Naive B cell (primary cell): ENCODE measurements around the gene MCTP1. TPM values are rescaled to one million over a fixed set of nuclear protein-coding genes. Genes with fewer than 3 reads are reported as not detected.

Experiments used
- ATAC-seq, 2 donors: fragments of 150-1000 bp; cut with Tn5 transposase; 2 replicates each; pipeline ENCODE4 v1.10.0; 2021; ENCODE audit warnings: low read depth in 2 of 2, mild to moderate bottlenecking in 2 of 2, moderate library complexity in 2 of 2
- DNase-seq: peaks from one replicate; pipeline ENCODE4 v3.0.0; 2022
- H3K27ac Mint-ChIP-seq, 6 donors: one replicate each; pipeline ENCODE4 v1.8.0; 2020 to 2022; ENCODE audit warnings: mild to moderate bottlenecking in 6 of 6, mixed read lengths in 6 of 6, moderate library complexity in 5 of 6, inconsistent platforms in 2 of 6
- H3K27me3 Mint-ChIP-seq, 3 donors: one replicate each; pipeline ENCODE4 v1.8.0; 2021 to 2022; ENCODE audit warnings: mixed read lengths in 3 of 3, mild to moderate bottlenecking in 1 of 3
- H3K36me3 Mint-ChIP-seq, 2 donors: one replicate each; pipeline ENCODE4 v1.8.0; 2020 to 2022; ENCODE audit warnings: mixed read lengths in 2 of 2, inconsistent platforms in 1 of 2, mild to moderate bottlenecking in 1 of 2
- H3K4me1 Mint-ChIP-seq, 3 donors: one replicate each; pipeline ENCODE4 v1.8.0; 2020 to 2022; ENCODE audit warnings: mixed read lengths in 3 of 3, inconsistent platforms in 1 of 3, mild to moderate bottlenecking in 1 of 3, moderate library complexity in 1 of 3
- H3K4me3 Mint-ChIP-seq, 8 donors: one replicate each; pipeline ENCODE4 v1.8.0; 2020 to 2022; ENCODE audit warnings: mild to moderate bottlenecking in 8 of 8, mixed read lengths in 8 of 8, moderate library complexity in 8 of 8, inconsistent platforms in 2 of 8
- H3K9me3 Mint-ChIP-seq, 7 donors: one replicate each; pipeline ENCODE4 v1.8.0; 2020 to 2022; ENCODE audit warnings: mixed read lengths in 7 of 7, mild to moderate bottlenecking in 5 of 7, inconsistent platforms in 2 of 7, moderate library complexity in 1 of 7
- polyA plus RNA-seq, 6 donors: library from polyadenylated mRNA; unstranded; fragments of 300-500 nt; fragmentation: Illumina TruSeq; gene quantifications; one replicate each; pipeline ENCODE4 v1.2.3, GENCODE V29; 2021; ENCODE audit warnings: low read depth in 6 of 6

MCTP1 gene
- polyA plus RNA-seq, 6 donors from 2014 or later = 0.39 to 2.3 (median 0.81) TPM

- H3K27me3 Mint-ChIP-seq = no peaks in the 10 kb centered on the region
- H3K4me3 Mint-ChIP-seq = no peak overlapping the region
- H3K36me3 Mint-ChIP-seq = no peaks in the 10 kb centered on the region
- no peak for ATAC-seq
- no peaks in the 10 kb centered on the region for H3K4me1 Mint-ChIP-seq
- no peak overlapping the region for H3K27ac Mint-ChIP-seq
- peaks cover 0 to 13% (median 6%) of the 10 kb centered on the region in 7 donors for H3K9me3 Mint-ChIP-seq
- no peak for DNase-seq
Measured at GRCh38 chr5:95114305-95114704, 170.6 kb downstream of the MCTP1 start.

GRCh38 chr5:95113489-95113888, 171.4 kb downstream of the MCTP1 start:
- ATAC-seq = no peak
- no peak overlapping the region for H3K27ac Mint-ChIP-seq

GRCh38 chr5:95111141-95111540, 173.8 kb downstream of the MCTP1 start:
- ATAC-seq (no peak), DNase-seq (no peak)
- Mint-ChIP-seq H3K36me3 (no peaks in the 10 kb centered on the region), H3K4me3 (no peak overlapping the region), H3K9me3 (peaks cover 0 to 13% (median 6%) of the 10 kb centered on the region in 7 donors), H3K27me3 (peaks cover 0 to 3% (median 0%) of the 10 kb centered on the region in 3 donors), H3K4me1 (no peaks in the 10 kb centered on the region), H3K27ac (no peak overlapping the region)

More at GRCh38 chr5:95113489-95113888, 171.4 kb downstream of the MCTP1 start:
- no peak overlapping the region for H3K4me3 Mint-ChIP-seq
- no peaks in the 10 kb centered on the region for H3K36me3 Mint-ChIP-seq
- peaks cover 0 to 13% (median 6%) of the 10 kb centered on the region in 7 donors for H3K9me3 Mint-ChIP-seq
- H3K4me1 Mint-ChIP-seq = no peaks in the 10 kb centered on the region
- DNase-seq = no peak
- peaks cover 0 to 3% (median 0%) of the 10 kb centered on the region in 3 donors for H3K27me3 Mint-ChIP-seq

DNA sequence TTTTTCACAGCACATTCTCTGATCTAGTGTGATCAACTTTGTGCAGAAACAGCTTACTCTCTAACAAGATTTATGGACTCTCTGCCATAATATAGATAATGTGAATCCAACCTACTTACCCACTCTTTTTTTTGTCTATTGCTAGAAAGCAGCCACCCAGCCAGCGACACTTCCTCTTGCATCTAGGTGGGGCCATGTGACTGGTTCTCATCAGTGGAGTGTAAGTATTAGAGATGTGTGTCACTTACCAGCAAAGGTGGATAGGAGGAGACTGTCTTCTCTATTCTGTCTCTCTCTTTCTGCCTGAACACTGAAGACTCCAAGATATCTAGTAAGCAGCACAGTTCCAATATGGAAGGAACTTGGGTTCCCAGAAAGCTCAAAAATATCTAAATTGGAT, 174.8 kb downstream of the MCTP1 start:
- Mint-ChIP-seq H3K36me3 (no peaks in the 10 kb centered on the region), H3K9me3 (peaks cover 0 to 3% (median 2%) of the 10 kb centered on the region in 7 donors), H3K4me3 (no peak overlapping the region), H3K27ac (no peak overlapping the region), H3K27me3 (peaks cover 0 to 3% (median 0%) of the 10 kb centered on the region in 3 donors), H3K4me1 (no peaks in the 10 kb centered on the region)
- no peak for DNase-seq
- peak in 1 of 2 donors; percentile 27 for ATAC-seq

DNA sequence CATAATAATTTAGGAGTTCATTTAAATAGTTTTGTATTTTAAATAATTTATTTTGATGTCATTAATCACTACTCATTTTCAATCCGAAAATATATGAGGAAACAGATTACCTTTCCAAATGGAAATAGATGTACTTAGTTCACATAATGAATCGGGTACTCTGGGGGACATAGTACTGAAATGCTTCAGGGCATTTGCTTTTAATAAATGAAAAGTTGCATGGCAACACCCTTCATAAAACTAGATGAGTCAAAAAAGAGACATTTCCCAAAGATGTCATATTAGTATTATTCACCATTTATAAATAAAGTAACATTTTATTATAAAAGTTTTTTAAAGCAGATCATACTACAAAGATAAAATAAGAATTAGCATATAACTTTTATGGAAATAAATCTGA, 177.8 kb downstream of the MCTP1 start:
- Mint-ChIP-seq H3K27me3 (peaks cover 0 to 3% (median 0%) of the 10 kb centered on the region in 3 donors), H3K9me3 (no peaks in the 10 kb centered on the region), H3K36me3 (no peaks in the 10 kb centered on the region), H3K4me3 (no peak overlapping the region), H3K27ac (no peak overlapping the region), H3K4me1 (no peaks in the 10 kb centered on the region)
- no peak for DNase-seq
- no peak for ATAC-seq

GRCh38 chr5:95105638-95106037, 179.3 kb downstream of the MCTP1 start:
- no peak for DNase-seq
- Mint-ChIP-seq H3K27ac (no peak overlapping the region), H3K4me3 (no peak overlapping the region), H3K9me3 (no peaks in the 10 kb centered on the region), H3K27me3 (peaks cover 0 to 3% (median 0%) of the 10 kb centered on the region in 3 donors), H3K4me1 (peaks cover 0 to 3% (median 0%) of the 10 kb centered on the region in 3 donors), H3K36me3 (no peaks in the 10 kb centered on the region)
- no peak for ATAC-seq

DNA sequence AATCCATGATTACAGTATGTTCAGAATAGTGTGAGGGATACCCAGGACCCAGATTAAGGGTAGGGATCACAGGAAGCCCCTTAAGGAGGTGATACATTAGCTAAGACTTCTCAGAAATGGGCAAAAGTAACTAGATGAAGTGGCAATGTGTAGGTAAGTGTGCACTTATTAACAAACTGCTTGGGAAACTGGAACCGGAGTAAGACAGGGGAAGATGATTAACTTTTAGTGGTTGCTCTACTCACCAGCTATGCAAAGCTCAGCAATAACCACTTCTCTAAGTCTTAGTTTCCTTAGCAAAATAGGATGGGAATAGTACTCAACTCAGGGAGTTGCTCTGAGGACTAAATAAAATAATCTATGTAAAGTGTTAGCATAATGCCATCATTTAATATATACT, 182.2 kb downstream of the MCTP1 start:
- ATAC-seq (no peak), DNase-seq (no peak)
- no peak overlapping the region for H3K27ac Mint-ChIP-seq
- H3K27me3 Mint-ChIP-seq = no peaks in the 10 kb centered on the region
- H3K4me1 Mint-ChIP-seq = peaks cover 0 to 3% (median 0%) of the 10 kb centered on the region in 3 donors
- no peaks in the 10 kb centered on the region for H3K9me3 Mint-ChIP-seq
- no peak overlapping the region for H3K4me3 Mint-ChIP-seq
- no peaks in the 10 kb centered on the region for H3K36me3 Mint-ChIP-seq

DNA sequence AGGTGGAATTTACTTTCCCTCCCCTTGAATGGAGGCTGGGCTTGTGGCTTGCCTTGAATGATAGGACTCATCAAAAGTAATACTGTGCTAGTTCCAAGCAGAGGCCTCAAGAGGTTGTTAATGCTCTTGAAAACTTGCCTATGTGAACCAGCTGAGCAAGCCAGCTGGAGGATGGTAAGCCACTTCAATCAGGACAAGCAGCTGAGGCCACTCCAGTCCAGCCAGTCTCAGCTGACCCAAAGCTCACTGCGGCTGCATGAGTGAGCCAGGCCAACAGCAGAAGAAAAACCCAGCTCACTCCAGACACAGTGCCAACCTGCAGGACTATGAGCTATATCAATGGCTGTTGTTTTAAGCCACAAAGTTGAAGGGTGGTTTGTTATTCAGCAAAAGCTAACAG, 182.8 kb downstream of the MCTP1 start:
- H3K36me3 Mint-ChIP-seq = no peaks in the 10 kb centered on the region
- ATAC-seq (no peak), DNase-seq (no peak)
- H3K9me3 Mint-ChIP-seq = no peaks in the 10 kb centered on the region
- H3K27ac Mint-ChIP-seq = no peak overlapping the region
- peaks cover 0 to 3% (median 0%) of the 10 kb centered on the region in 3 donors for H3K4me1 Mint-ChIP-seq
- no peak overlapping the region for H3K4me3 Mint-ChIP-seq
- H3K27me3 Mint-ChIP-seq = no peaks in the 10 kb centered on the region

DNA sequence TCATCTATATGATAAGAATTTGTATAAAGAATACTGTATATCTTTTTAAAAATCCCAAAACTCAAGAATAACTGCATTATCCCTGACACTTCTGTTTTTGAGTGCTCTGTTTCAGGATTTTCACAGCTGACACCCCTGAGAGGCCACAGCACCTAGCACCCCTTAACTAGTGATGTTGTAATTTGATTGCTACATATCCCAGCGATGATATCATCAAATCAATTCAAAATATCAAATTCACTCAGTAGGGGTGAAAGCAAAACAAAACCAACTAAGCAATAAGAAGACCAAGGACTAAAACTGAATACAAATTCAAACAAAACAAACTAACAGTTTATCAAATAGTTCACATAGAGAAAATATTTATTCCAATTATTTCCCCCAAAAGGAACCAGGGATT, 184.3 kb downstream of the MCTP1 start:
- Mint-ChIP-seq H3K36me3 (no peaks in the 10 kb centered on the region), H3K4me3 (no peak overlapping the region), H3K4me1 (peaks cover 0 to 3% (median 0%) of the 10 kb centered on the region in 3 donors), H3K9me3 (no peaks in the 10 kb centered on the region), H3K27ac (no peak overlapping the region), H3K27me3 (no peaks in the 10 kb centered on the region)
- ATAC-seq (no peak), DNase-seq (no peak)

GRCh38 chr5:95098012-95098411, 186.9 kb downstream of the MCTP1 start:
- peaks cover 0 to 3% (median 0%) of the 10 kb centered on the region in 3 donors for H3K4me1 Mint-ChIP-seq
- no peak overlapping the region for H3K4me3 Mint-ChIP-seq
- ATAC-seq = no peak
- H3K27me3 Mint-ChIP-seq = no peaks in the 10 kb centered on the region
- DNase-seq = no peak
- no peaks in the 10 kb centered on the region for H3K9me3 Mint-ChIP-seq
- no peak overlapping the region for H3K27ac Mint-ChIP-seq
- no peaks in the 10 kb centered on the region for H3K36me3 Mint-ChIP-seq

DNA sequence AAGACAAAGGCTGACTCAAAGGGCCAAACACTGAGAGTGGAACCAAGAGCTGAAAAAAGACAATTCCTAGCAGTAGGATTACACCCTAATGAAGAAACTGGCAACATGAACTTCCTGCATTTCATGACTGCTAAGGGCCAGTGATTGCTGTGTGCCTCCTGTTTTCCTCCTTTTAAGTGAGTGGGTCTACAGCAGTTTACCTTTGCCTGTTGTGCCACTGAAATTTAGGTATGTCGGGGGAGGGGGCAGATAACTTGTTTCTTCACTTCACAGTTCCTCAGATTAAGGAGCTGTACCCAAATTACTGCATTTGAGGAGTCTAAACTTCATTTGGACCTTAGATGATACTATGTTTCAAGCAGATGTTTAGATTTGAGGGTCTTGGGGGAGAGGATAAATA, 191.7 kb downstream of the MCTP1 start:
- Mint-ChIP-seq H3K27ac (no peak overlapping the region), H3K36me3 (peaks cover 0 to 9% of the 10 kb centered on the region in 2 donors), H3K4me1 (peaks cover 0 to 1% (median 0%) of the 10 kb centered on the region in 3 donors), H3K4me3 (no peak overlapping the region), H3K27me3 (no peaks in the 10 kb centered on the region), H3K9me3 (peaks cover 0 to 16% (median 6%) of the 10 kb centered on the region in 7 donors)
- ATAC-seq = no peak
- DNase-seq = no peak

GRCh38 chr5:95090774-95091173, 194.1 kb downstream of the MCTP1 start:
- H3K36me3 Mint-ChIP-seq = peaks cover 0 to 9% of the 10 kb centered on the region in 2 donors
- H3K27me3 Mint-ChIP-seq = no peaks in the 10 kb centered on the region
- no peak overlapping the region for H3K4me3 Mint-ChIP-seq
- ATAC-seq (no peak), DNase-seq (no peak)
- peaks cover 0 to 7% (median 6%) of the 10 kb centered on the region in 3 donors for H3K4me1 Mint-ChIP-seq
- H3K27ac Mint-ChIP-seq = no peak overlapping the region
- peaks cover 0 to 16% (median 6%) of the 10 kb centered on the region in 7 donors for H3K9me3 Mint-ChIP-seq

- H3K36me3 Mint-ChIP-seq = peaks cover 0 to 9% of the 10 kb centered on the region in 2 donors
- H3K4me1 Mint-ChIP-seq = peaks cover 0 to 7% (median 6%) of the 10 kb centered on the region in 3 donors
- ATAC-seq (peak; percentile 25 to 38), DNase-seq (no peak)
- no peaks in the 10 kb centered on the region for H3K27me3 Mint-ChIP-seq
- peak overlapping the region in 1 of 8 donors; percentile 16 for H3K4me3 Mint-ChIP-seq
- H3K9me3 Mint-ChIP-seq = peaks cover 0 to 16% (median 6%) of the 10 kb centered on the region in 7 donors
- H3K27ac Mint-ChIP-seq = peak overlapping the region in 1 of 6 donors; percentile 69
Measured at GRCh38 chr5:95087816-95088317, 197.0 kb downstream of the MCTP1 start.

DNA sequence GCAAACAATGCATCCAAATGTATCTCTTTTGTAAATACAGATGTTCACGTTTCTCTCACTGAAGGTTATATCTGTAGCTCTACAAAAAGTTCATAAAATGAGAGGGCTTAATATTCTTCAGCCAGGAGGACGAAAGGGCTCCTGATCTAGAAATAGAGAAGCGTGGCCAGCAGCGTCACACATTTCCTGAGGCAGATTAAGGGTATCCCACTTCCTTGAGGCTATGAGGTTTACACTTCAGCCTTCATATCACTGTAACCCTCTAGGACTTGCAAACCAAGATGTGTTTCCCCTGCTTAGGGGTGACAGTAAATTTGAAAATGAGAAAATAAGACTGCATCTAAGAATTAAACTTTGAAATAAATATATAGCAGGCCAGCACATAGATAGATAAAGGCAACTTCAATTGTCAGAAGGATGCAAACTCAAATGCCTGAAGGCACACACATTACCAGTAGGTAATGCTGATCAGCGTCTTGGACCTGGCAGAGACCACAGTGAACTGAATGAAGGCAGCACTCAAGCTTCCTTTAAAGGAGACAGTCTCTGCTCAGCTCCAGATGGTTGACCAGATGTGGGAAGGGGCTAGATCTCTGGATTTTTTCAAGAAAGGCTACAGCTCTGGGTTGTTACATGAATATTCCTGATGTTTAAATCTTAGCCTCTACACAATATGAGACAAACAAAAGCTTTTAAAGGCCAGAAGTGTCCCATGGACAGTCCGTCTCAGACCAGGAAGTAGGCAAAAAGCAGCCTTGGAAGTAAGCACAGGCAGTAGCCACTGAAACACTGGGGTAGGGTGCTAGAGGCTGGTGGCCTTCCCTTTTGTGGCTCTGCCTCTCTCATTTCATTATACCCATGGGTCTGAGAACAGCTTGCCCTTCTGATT, 197.7 kb downstream of the MCTP1 start:
- Mint-ChIP-seq H3K4me1 (peaks cover under 1 to 8% (median 7%) of the 10 kb centered on the region in 3 donors), H3K4me3 (no peak overlapping the region), H3K27me3 (no peaks in the 10 kb centered on the region), H3K27ac (no peak overlapping the region), H3K36me3 (peaks cover 0 to 9% of the 10 kb centered on the region in 2 donors), H3K9me3 (peaks cover 0 to 16% (median 6%) of the 10 kb centered on the region in 7 donors)
- ATAC-seq (no peak), DNase-seq (no peak)
